HG03135 (cell line): Measurements from ENCODE around the gene CCDC154.

Experiments used
- ATAC-seq: cut with Tn5 transposase; IDR thresholded peaks from one replicate; pipeline ENCODE4 v1.9.1; 2021; ENCODE audit warnings: mild to moderate bottlenecking, moderate library complexity; ENCODE audit not compliant: unreplicated experiment

The CCDC154 gene

GRCh38 chr16:1398351-1398750, 46.0 kb downstream of the CCDC154 start:
- ATAC-seq, result no peak

GRCh38 chr16:1397779-1398178, 46.6 kb downstream of the CCDC154 start:
- no peak for ATAC-seq

GRCh38 chr16:1395444-1396031, 48.8 kb downstream of the CCDC154 start:
- no peak for ATAC-seq

GRCh38 chr16:1394367-1394951, 49.9 kb downstream of the CCDC154 start:
- no peak for ATAC-seq

- ATAC-seq, result no peak
These were observed 50.7 kb downstream of the CCDC154 start for GRCh38 chr16:1393613-1394176.

- ATAC-seq, result no peak
These were observed 51.5 kb downstream of the CCDC154 start for GRCh38 chr16:1392826-1393225.

- no peak for ATAC-seq
These were observed 54.0 kb downstream of the CCDC154 start for GRCh38 chr16:1390239-1390779.

GRCh38 chr16:1389762-1390161, 54.6 kb downstream of the CCDC154 start:
- ATAC-seq, result no peak

GRCh38 chr16:1387331-1387730, 57.0 kb downstream of the CCDC154 start:
- no peak for ATAC-seq

GRCh38 chr16:1385232-1385631, 59.1 kb downstream of the CCDC154 start:
- no peak for ATAC-seq
